ENCODE measurements around the gene CCDC187. TPM values are rescaled to one million over a fixed set of nuclear protein-coding genes. Genes with fewer than 3 reads are reported as not detected.

Gene CCDC187
- total and polyA plus RNA-seq, 3 donors from 2014 or later = 13.8 to 61.5 (median 33.4) TPM

DNA sequence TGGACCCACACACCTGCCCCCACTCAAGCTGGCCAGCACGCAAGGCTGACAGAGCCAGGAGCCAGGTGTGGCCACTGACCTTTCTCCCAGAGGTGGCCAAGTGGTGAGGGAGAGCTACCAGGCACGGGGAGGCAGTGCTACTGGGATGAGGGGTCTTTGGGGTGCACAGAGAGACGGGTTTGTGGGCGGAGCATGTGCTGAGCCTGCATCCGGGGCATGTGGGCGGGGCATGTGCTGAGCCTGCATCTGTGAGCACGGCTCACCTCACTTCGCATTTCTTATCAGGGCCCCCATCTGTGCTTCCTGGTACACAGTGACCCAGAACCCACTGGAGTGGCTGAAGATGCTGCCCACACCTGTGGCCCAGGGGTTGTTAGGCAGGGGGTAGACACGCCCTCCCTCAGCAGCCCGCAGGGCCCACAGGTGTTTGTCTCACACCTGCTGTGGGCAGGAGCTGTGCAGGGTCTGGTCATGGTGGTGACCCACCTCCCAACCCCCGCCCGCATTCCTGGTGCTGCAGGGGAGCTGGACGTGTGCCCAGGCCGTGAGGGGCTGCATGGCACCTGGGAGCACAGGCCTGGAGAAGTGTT lies 21.5 kb downstream of the CCDC187 start:
- no peak for TF ChIP-seq POLR2A (IDR thresholded peaks at IDR 0.05)
- TF ChIP-seq, protein P1, sequence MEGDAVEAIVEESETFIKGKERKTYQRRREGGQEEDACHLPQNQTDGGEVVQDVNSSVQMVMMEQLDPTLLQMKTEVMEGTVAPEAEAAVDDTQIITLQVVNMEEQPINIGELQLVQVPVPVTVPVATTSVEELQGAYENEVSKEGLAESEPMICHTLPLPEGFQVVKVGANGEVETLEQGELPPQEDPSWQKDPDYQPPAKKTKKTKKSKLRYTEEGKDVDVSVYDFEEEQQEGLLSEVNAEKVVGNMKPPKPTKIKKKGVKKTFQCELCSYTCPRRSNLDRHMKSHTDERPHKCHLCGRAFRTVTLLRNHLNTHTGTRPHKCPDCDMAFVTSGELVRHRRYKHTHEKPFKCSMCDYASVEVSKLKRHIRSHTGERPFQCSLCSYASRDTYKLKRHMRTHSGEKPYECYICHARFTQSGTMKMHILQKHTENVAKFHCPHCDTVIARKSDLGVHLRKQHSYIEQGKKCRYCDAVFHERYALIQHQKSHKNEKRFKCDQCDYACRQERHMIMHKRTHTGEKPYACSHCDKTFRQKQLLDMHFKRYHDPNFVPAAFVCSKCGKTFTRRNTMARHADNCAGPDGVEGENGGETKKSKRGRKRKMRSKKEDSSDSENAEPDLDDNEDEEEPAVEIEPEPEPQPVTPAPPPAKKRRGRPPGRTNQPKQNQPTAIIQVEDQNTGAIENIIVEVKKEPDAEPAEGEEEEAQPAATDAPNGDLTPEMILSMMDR (IDR thresholded peaks at IDR 0.05) = no peak
- DNase-seq = no peak
- Histone ChIP-seq H3K9me3 (no peaks in the 10 kb centered on the region), H3K4me3 (no peak overlapping the region), H3K36me3 (ENCODE audit: low read depth, missing control alignments) (no peaks in the 10 kb centered on the region), H3K27me3 (no peaks in the 10 kb centered on the region), H3K27ac (no peak overlapping the region), H3K4me1 (peaks cover 4% of the 10 kb centered on the region)
- 81 to 90% methylated on average over 4 to 14 of the region's 14 CpGs for WGBS, 2 donors
- intact Hi-C loops (cut with DNase I; ENCODE audit: low total_unique reads) = no loop called here

GRCh38 chr9:136281421-136282271 lies 22.2 kb downstream of the CCDC187 start:
- Histone ChIP-seq H3K4me1 (peaks cover 4% of the 10 kb centered on the region), H3K27me3 (no peaks in the 10 kb centered on the region), H3K36me3 (ENCODE audit: low read depth, missing control alignments) (no peaks in the 10 kb centered on the region), H3K9me3 (no peaks in the 10 kb centered on the region), H3K27ac (no peak overlapping the region), H3K4me3 (no peak overlapping the region)
- no peak for DNase-seq
- intact Hi-C loops (cut with DNase I; ENCODE audit: low total_unique reads) = no loop called here
- 88 to 89% methylated on average over 7 to 39 of the region's 39 CpGs for WGBS, 2 donors
- TF ChIP-seq POLR2A (IDR thresholded peaks at IDR 0.05) = no peak
- TF ChIP-seq, protein P1 (IDR thresholded peaks at IDR 0.05) = no peak

GRCh38 chr9:136280535-136281315 lies 23.2 kb downstream of the CCDC187 start:
- no peak for DNase-seq
- no peaks in the 10 kb centered on the region for H3K36me3 ChIP-seq (ENCODE audit: low read depth, missing control alignments)
- H3K27me3 ChIP-seq = no peaks in the 10 kb centered on the region
- WGBS, 2 donors = 90% methylated on average over 12 to 16 of the region's 16 CpGs
- no peaks in the 10 kb centered on the region for H3K9me3 ChIP-seq
- peaks cover 4% of the 10 kb centered on the region for H3K4me1 ChIP-seq
- intact Hi-C loops (cut with DNase I; ENCODE audit: low total_unique reads) = no loop called here
- TF ChIP-seq, protein P1 (IDR thresholded peaks at IDR 0.05) = no peak
- TF ChIP-seq POLR2A (IDR thresholded peaks at IDR 0.05) = no peak
- no peak overlapping the region for H3K27ac ChIP-seq
- H3K4me3 ChIP-seq = no peak overlapping the region

GRCh38 chr9:136279471-136279870 lies 24.4 kb downstream of the CCDC187 start:
- intact Hi-C loops (cut with DNase I; ENCODE audit: low total_unique reads) = no loop called here
- no peaks in the 10 kb centered on the region for H3K36me3 ChIP-seq (ENCODE audit: low read depth, missing control alignments)
- H3K9me3 ChIP-seq = no peaks in the 10 kb centered on the region
- peaks cover 4% of the 10 kb centered on the region for H3K4me1 ChIP-seq
- no peak overlapping the region for H3K4me3 ChIP-seq
- TF ChIP-seq, protein P1 (IDR thresholded peaks at IDR 0.05) = no peak
- TF ChIP-seq POLR2A (IDR thresholded peaks at IDR 0.05) = no peak
- DNase-seq = no peak
- no peak overlapping the region for H3K27ac ChIP-seq
- H3K27me3 ChIP-seq = no peaks in the 10 kb centered on the region
- 81 to 88% methylated on average over 3 to 6 of the region's 6 CpGs for WGBS, 2 donors
